C4-2B (cell line): ENCODE results near the gene CDH23.

Source experiments
- ZFX ChIP-seq: fragments of 450-650 bp; IDR thresholded peaks from 2 replicates; pipeline ENCODE4 v1.6.1; 2017
- TF ChIP-seq, protein P1 (sequence below): fragments of 450-650 bp; conservative IDR thresholded peaks from 2 replicates; pipeline ENCODE4 v1.5.1; 2017; ENCODE audit warnings: mild to moderate bottlenecking

DNA sequence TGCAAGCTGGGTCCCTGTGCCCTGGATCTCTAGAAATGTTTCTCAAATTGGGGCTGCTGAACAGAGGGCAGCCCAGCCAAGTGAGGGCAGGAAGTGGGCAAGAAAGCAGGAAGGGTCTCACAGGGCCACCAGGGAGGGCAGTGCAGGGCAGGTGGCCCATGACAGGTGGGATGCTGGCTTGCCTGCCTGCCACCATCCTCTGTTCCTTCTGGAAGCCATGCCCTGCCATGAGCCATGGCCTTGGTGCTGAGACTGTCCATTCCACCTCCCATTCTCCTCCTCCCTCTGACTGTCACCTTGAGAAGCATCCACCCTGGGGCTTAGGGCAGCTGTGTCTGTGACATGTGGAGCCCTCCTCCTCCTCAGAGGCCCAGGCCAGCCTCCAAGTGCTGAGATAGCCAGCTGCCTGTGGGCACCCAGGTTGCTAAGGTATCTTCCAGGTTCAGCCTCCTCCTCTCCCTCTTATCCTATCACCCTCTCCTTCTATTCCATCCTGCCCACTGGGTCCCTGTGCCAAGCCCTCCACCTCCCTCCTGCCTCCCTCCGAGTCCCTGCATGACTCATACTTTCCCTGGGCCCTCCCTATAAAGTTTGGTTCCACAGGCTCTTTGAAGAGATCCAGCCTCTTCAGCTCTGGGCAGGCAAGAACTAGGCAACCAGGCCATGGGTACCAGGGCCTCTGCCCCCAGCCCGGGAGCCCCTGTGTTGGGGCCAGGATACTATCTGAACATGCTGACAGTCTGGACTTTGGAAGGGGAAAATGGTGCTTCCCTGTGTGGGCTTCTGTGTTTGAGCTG lies 375.3 kb downstream of the CDH23 start:
- TF ChIP-seq, protein P1, sequence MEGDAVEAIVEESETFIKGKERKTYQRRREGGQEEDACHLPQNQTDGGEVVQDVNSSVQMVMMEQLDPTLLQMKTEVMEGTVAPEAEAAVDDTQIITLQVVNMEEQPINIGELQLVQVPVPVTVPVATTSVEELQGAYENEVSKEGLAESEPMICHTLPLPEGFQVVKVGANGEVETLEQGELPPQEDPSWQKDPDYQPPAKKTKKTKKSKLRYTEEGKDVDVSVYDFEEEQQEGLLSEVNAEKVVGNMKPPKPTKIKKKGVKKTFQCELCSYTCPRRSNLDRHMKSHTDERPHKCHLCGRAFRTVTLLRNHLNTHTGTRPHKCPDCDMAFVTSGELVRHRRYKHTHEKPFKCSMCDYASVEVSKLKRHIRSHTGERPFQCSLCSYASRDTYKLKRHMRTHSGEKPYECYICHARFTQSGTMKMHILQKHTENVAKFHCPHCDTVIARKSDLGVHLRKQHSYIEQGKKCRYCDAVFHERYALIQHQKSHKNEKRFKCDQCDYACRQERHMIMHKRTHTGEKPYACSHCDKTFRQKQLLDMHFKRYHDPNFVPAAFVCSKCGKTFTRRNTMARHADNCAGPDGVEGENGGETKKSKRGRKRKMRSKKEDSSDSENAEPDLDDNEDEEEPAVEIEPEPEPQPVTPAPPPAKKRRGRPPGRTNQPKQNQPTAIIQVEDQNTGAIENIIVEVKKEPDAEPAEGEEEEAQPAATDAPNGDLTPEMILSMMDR: no peak
- no peak for TF ChIP-seq ZFX
